SU-DHL-6 (cell line): ENCODE results near the gene SOX18.

Experiments used
- CTCF ChIP-seq: fragments of 200-600 bp; sonication (generic); IDR thresholded peaks from one replicate; pipeline ENCODE4 v1.5.1; 2017; ENCODE audit warnings: antibody characterized with exemption, mild to moderate bottlenecking, low read length, moderate library complexity; ENCODE audit not compliant: insufficient read depth, poor library complexity, severe bottlenecking
- EZH2phosphoT487 ChIP-seq: fragments of 200-600 bp; sonication (generic), shearing (Covaris generic); conservative IDR thresholded peaks from 2 replicates; pipeline ENCODE4 v1.6.1; 2018; ENCODE audit warnings: mild to moderate bottlenecking, antibody characterized with exemption, low read length, moderate library complexity, mixed read lengths

- TF ChIP-seq CTCF (no peak), EZH2phosphoT487 (no peak)
Measured at GRCh38 chr20:64009811-64010387, 39.5 kb downstream of the SOX18 start.
